Right lobe of liver (tissue), 4 donors: Measurements from ENCODE around the gene IMMT.

ENCODE experiments used
- POLR2A ChIP-seq: fragments of 450-650 bp; IDR thresholded peaks from one replicate; pipeline ENCODE4 v1.6.1; 2017; ENCODE audit warnings: antibody characterized with exemption, mild to moderate bottlenecking
- TF ChIP-seq, protein P1 (sequence below), 4 donors: fragments of 200-600 bp in 3 of 4; fragments of 450-650 bp in 1 of 4; IDR thresholded peaks; one replicate each; pipeline versions ENCODE4 v1.5.1 to v1.8.0; 2016 to 2022; ENCODE audit warnings: antibody characterized with exemption in 4 of 4, mild to moderate bottlenecking in 2 of 4
- donor health status: DM: no; HTN: no; CAD: no.
- donor health status: DM: no; HTN: no; CAD: no.
- donor health status: DM: no; HTN: yes; CAD: no.

DNA sequence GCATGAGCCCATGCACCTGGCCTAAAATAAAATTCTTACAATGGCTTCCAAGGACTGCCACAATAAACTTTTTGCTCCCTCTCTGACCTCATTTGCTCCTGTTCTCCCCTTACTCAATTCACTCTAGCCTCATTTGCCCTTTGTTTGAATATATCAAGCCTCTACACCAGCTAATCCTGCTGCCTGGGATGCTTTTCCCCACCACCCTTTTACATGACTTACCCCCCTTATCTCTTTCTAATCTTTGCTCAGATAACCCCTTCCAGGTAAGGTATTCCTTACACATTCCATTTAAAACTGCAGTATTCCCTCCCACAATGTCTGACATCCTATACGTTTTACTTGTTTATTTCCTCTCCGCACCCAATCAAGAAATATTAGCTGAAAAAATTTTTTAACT lies 22.7 kb downstream of the IMMT start:
- TF ChIP-seq, protein P1, sequence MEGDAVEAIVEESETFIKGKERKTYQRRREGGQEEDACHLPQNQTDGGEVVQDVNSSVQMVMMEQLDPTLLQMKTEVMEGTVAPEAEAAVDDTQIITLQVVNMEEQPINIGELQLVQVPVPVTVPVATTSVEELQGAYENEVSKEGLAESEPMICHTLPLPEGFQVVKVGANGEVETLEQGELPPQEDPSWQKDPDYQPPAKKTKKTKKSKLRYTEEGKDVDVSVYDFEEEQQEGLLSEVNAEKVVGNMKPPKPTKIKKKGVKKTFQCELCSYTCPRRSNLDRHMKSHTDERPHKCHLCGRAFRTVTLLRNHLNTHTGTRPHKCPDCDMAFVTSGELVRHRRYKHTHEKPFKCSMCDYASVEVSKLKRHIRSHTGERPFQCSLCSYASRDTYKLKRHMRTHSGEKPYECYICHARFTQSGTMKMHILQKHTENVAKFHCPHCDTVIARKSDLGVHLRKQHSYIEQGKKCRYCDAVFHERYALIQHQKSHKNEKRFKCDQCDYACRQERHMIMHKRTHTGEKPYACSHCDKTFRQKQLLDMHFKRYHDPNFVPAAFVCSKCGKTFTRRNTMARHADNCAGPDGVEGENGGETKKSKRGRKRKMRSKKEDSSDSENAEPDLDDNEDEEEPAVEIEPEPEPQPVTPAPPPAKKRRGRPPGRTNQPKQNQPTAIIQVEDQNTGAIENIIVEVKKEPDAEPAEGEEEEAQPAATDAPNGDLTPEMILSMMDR (IDR thresholded peaks at IDR 0.05): no peak
- TF ChIP-seq POLR2A: no peak
